Measurements from ENCODE around the gene COX10.
"Not testable (repeated sequence)": the region's sequence is repeated elsewhere in the genome, so short reads cannot be mapped to it uniquely, and the experiment has no call there.

DNA sequence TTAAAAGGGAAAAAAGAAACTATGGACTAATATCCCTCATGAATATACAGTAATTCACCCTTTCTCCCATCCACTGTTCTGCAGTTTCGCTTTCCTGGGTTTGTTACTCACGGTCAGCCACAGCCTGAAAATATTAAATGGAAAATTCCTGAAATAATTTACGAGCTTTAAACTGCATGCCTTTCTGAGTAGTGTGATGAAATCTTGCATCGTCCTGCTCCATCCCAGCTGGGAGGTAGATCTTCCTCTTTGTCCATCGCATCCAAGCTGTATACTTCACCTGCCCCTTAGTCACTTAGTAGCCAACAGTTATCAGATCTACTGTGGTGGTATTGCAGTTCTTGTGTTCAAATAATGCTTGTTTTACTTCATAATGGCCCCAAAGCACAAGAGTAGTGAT lies 39.5 kb upstream of the COX10 start:
- TF ChIP-seq CTCF (IDR thresholded peaks at IDR 0.05); POLR2AphosphoS5 (IDR thresholded peaks at IDR 0.05; ENCODE audit: low read depth, low read length): not testable (repeated sequence)
- TF ChIP-seq, protein P1, sequence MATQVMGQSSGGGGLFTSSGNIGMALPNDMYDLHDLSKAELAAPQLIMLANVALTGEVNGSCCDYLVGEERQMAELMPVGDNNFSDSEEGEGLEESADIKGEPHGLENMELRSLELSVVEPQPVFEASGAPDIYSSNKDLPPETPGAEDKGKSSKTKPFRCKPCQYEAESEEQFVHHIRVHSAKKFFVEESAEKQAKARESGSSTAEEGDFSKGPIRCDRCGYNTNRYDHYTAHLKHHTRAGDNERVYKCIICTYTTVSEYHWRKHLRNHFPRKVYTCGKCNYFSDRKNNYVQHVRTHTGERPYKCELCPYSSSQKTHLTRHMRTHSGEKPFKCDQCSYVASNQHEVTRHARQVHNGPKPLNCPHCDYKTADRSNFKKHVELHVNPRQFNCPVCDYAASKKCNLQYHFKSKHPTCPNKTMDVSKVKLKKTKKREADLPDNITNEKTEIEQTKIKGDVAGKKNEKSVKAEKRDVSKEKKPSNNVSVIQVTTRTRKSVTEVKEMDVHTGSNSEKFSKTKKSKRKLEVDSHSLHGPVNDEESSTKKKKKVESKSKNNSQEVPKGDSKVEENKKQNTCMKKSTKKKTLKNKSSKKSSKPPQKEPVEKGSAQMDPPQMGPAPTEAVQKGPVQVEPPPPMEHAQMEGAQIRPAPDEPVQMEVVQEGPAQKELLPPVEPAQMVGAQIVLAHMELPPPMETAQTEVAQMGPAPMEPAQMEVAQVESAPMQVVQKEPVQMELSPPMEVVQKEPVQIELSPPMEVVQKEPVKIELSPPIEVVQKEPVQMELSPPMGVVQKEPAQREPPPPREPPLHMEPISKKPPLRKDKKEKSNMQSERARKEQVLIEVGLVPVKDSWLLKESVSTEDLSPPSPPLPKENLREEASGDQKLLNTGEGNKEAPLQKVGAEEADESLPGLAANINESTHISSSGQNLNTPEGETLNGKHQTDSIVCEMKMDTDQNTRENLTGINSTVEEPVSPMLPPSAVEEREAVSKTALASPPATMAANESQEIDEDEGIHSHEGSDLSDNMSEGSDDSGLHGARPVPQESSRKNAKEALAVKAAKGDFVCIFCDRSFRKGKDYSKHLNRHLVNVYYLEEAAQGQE (IDR thresholded peaks at IDR 0.05; ENCODE audit: insufficient read depth in 1 of 2, low read depth in 2 of 2, low read length in 1 of 2), result not testable (repeated sequence)
